K562 (cell line): ENCODE results near the gene PIBF1. TPM values are rescaled to one million over a fixed set of nuclear protein-coding genes. Genes with fewer than 3 reads are reported as not detected.

Experiments
- ATAC-seq: fragments of 200-7000 bp; cut with Tn5 transposase; 3 replicates; pipeline ENCODE4 v1.9.1; 2020; ENCODE audit warnings: moderate library complexity
- BruUV-seq: library from RNA; stranded (reverse); fragments of 400-500 nt; replicated peaks from 2 replicates; lab custom pipeline; 2021; lab: Mats Ljungman, UMichigan
- CTCF ChIA-PET: fragments of 300-600 bp; formaldehyde crosslinking; extraction: SDS; loops from one replicate; lab custom pipeline; 2021; ENCODE audit warnings: low intra/inter-chr PET ratio; lab: Yijun Ruan, JAX
- POLR2A ChIA-PET: fragments of 300-600, 350-650 bp; sonication (Branson Sonifier 250); formaldehyde crosslinking; extraction: SDS; loops from one replicate; lab custom pipeline; 2021; ENCODE audit warnings: antibody characterized with exemption, inconsistent platforms; lab: Yijun Ruan, JAX
- DNase-seq, 4 experiments: peaks; one replicate each; pipeline versions ENCODE4 v3.0.0 to v3.0.0-alpha.2; 2011 to 2018; ENCODE audit warnings: low spot score in 3 of 4, mixed read lengths in 3 of 4; ENCODE audit errors: extremely low read depth in 1 of 4
- FAIRE-seq: peaks from 2 replicates; lab custom pipeline; 2011; peaks lifted over from hg19 to GRCh38; lab: Jason Lieb, UNC
- H2AFZ ChIP-seq: 2 replicates; pipeline ENCODE4 v1.6.0; 2011; ENCODE audit warnings: low read depth, low read length, control low read depth, inconsistent platforms
- H3K27ac ChIP-seq: fragments of 200-600 bp; 3 replicates; pipeline ENCODE4 v1.8.0; 2011; ENCODE audit warnings: low read depth, mild to moderate bottlenecking, control low read depth, inconsistent platforms, low read length, moderate library complexity, mixed read lengths; ENCODE audit errors: extremely low read depth
- H3K27me3 ChIP-seq, 2 experiments: fragments of 300-600 bp in 1 of 2; 2 replicates in 1 of 2; 3 replicates in 1 of 2; pipeline versions ENCODE4 v1.6.0 to v1.8.0; 2011; ENCODE audit warnings: inconsistent platforms in 2 of 2, low read length in 2 of 2, mild to moderate bottlenecking in 1 of 2, mixed read lengths in 1 of 2, moderate library complexity in 1 of 2; ENCODE audit not compliant: control insufficient read depth in 2 of 2, insufficient read depth in 2 of 2
- H3K36me3 ChIP-seq: fragments of 300-600 bp; 3 replicates; pipeline ENCODE4 v1.8.0; 2011; ENCODE audit warnings: mild to moderate bottlenecking, low read length, inconsistent platforms; ENCODE audit not compliant: control insufficient read depth, insufficient read depth
- H3K4me1 ChIP-seq, 2 experiments: fragments of 200-600 bp in 1 of 2; replicated peaks in 1 of 2; 2 replicates in 1 of 2; 3 replicates in 1 of 2; pipeline versions ENCODE4 v1.5.1 to v1.8.0; 2011; ENCODE audit warnings: inconsistent platforms in 2 of 2, low read length in 2 of 2, mild to moderate bottlenecking in 1 of 2, mixed read lengths in 1 of 2, moderate library complexity in 1 of 2; ENCODE audit not compliant: control insufficient read depth in 2 of 2, insufficient read depth in 2 of 2
- H3K4me2 ChIP-seq: 2 replicates; pipeline ENCODE4 v1.6.1; 2011; ENCODE audit warnings: low read length, control low read depth, inconsistent platforms, mixed read lengths; ENCODE audit not compliant: insufficient read depth
- H3K4me3 ChIP-seq: fragments of 200-600 bp; sonication (generic), shearing (Covaris generic); 2 replicates; pipeline ENCODE4 v1.5.1; 2016; ENCODE audit warnings: control low read depth, inconsistent platforms
- H3K79me2 ChIP-seq: fragments of 200-600 bp; 3 replicates; pipeline ENCODE4 v1.8.0; 2011; ENCODE audit warnings: low read length, inconsistent platforms; ENCODE audit not compliant: control insufficient read depth, insufficient read depth
- H3K9ac ChIP-seq, 2 experiments: 2 replicates each; pipeline versions ENCODE4 v1.6.0 to v1.6.1; 2011; ENCODE audit warnings: low read depth in 2 of 2, low read length in 2 of 2, control low read depth in 1 of 2, inconsistent platforms in 1 of 2, mild to moderate bottlenecking in 1 of 2, mixed read lengths in 1 of 2; ENCODE audit not compliant: insufficient read depth in 1 of 2
- H3K9me1 ChIP-seq: one replicate; pipeline ENCODE4 v1.6.0; 2011; ENCODE audit warnings: inconsistent platforms, mild to moderate bottlenecking, low read length, moderate library complexity; ENCODE audit not compliant: control insufficient read depth, insufficient read depth
- H3K9me3 ChIP-seq: replicated peaks from 2 replicates; pipeline ENCODE4 v1.5.1; 2011; ENCODE audit warnings: low read depth, low read length, inconsistent platforms; ENCODE audit not compliant: control insufficient read depth, insufficient read depth
- H4K20me1 ChIP-seq: replicated peaks from 2 replicates; pipeline ENCODE4 v1.6.1; 2011; ENCODE audit warnings: low read length, inconsistent platforms, mixed read lengths; ENCODE audit not compliant: control insufficient read depth, insufficient read depth
- CBX8 ChIP-seq: fragments of 200-600 bp; sonication (generic); IDR thresholded peaks from 2 replicates; pipeline ENCODE4 v1.6.1; 2012; ENCODE audit warnings: borderline replicate concordance, mixed run types, low read depth, mild to moderate bottlenecking, moderate library complexity, mixed read lengths, low read length, control low read depth, inconsistent platforms; ENCODE audit not compliant: poor library complexity, severe bottlenecking; ENCODE audit errors: extremely low read depth
- CCNT2 ChIP-seq: IDR thresholded peaks from 2 replicates; pipeline ENCODE4 v1.6.1; 2011; ENCODE audit warnings: borderline replicate concordance, low read depth, mild to moderate bottlenecking, moderate library complexity, mixed read lengths, low read length; ENCODE audit not compliant: insufficient read length; ENCODE audit errors: extremely low read depth
- CTCF ChIP-seq, 3 experiments: IDR thresholded peaks in 2 of 3; conservative IDR thresholded peaks in 1 of 3; 2 replicates each; pipeline ENCODE4 v1.5.1; 2011 to 2012; ENCODE audit warnings: low read length in 3 of 3, mild to moderate bottlenecking in 3 of 3, control low read depth in 2 of 3, improper control_type of control experiment in 1 of 3, inconsistent platforms in 1 of 3, low read depth in 1 of 3, mixed read lengths in 1 of 3, moderate library complexity in 1 of 3; ENCODE audit not compliant: insufficient read depth in 2 of 3
- ELK1 ChIP-seq: sonication (generic); formaldehyde crosslinking; IDR thresholded peaks from 2 replicates; pipeline ENCODE4 v1.8.1; 2022; ENCODE audit warnings: missing genetic modification reagents
- HDAC6 ChIP-seq: IDR thresholded peaks from 2 replicates; pipeline ENCODE4 v1.6.1; 2012; ENCODE audit warnings: low read depth, mild to moderate bottlenecking, control low read depth, inconsistent platforms, low read length, moderate library complexity
- ZNF277 ChIP-seq: fragments of 250-450 bp; sonication (Bioruptor Pico); IDR thresholded peaks from 2 replicates; pipeline ENCODE4 v1.8.0; 2022; ENCODE audit warnings: inconsistent platforms, mild to moderate bottlenecking, moderate library complexity, borderline replicate concordance
- WGBS: fragments of 100-300 bp; shearing (Covaris generic); methylation state at CpG from one replicate; pipeline ENCODE4 v1.1.6; 2016; ENCODE audit warnings: low coverage, mixed read lengths; ENCODE audit not compliant: insufficient coverage; ENCODE audit errors: missing lambda C conversion rate; 5-methylcytosine and 5-hydroxymethylcytosine counted together
- in situ Hi-C: fragments of 300-500 bp; cut with MboI; formaldehyde crosslinking; loops from 4 replicates; pipeline ENCODE4 v1.15.0; 2018; ENCODE audit warnings: inconsistent platforms, mixed read lengths
- intact Hi-C: fragments of 100-400 bp; cut with micrococcal nuclease; formaldehyde crosslinking; loops from 2 replicates; pipeline ENCODE4 v1.14.2; 2022
- polyA plus RNA-seq, 8 experiments: library from polyadenylated mRNA; depleted of rRNA in 4 of 8; stranded (reverse) in 5 of 8; unstranded in 3 of 8; fragments of >200 nt; fragmentation: Nextera tagmentation in 2 of 8; fragmentation: Illumina TruSeq in 1 of 8; extraction: Ambion mirVana in 2 of 8; extraction: Trizol in 1 of 8; gene quantifications; 2 replicates each; pipeline versions ENCODE4 v1.2.1 to v1.2.3, GENCODE V29; 2011 to 2014; ENCODE audit warnings: inconsistent platforms in 1 of 8, missing spikeins in 1 of 8
- total RNA-seq, 7 experiments: library from RNA; depleted of rRNA in 6 of 7; stranded (reverse); fragments of >200 nt in 6 of 7; fragmentation: Illumina TruSeq in 2 of 7; extraction: Trizol in 2 of 7; gene quantifications; 2 replicates each; pipeline versions ENCODE4 v1.2.1 to v1.2.3, GENCODE V29; 2011 to 2021; ENCODE audit warnings: low replicate concordance in 1 of 7

The PIBF1 gene
- total and polyA plus RNA-seq, 9 of the 15 experiments (the other 6 are each of a cell fraction or from before 2014, with no cell fraction given), result 9.1 to 28.8 (median 14.7) TPM

- CTCF ChIA-PET, result no interaction called here
- Histone ChIP-seq H3K4me2 (no peak overlapping the region), H3K9me1 (no peaks in the 10 kb centered on the region), H3K9me3 (no peaks in the 10 kb centered on the region; the same call in 1 of the 2 replicates), H3K79me2 (no peaks in the 10 kb centered on the region), H3K4me3 (no peak overlapping the region), H4K20me1 (no peaks in the 10 kb centered on the region), H3K36me3 (no peaks in the 10 kb centered on the region), H3K4me1 (peaks cover 3 to 13% of the 10 kb centered on the region in 2 experiments; a peak in 4 of 5 replicates), H3K27me3 (peaks cover 5 to 6% of the 10 kb centered on the region in 2 experiments; a peak in 4 of 5 replicates), H3K27ac (no peak overlapping the region), H3K9ac (no peak overlapping the region), H2AFZ (no peak overlapping the region)
- no TSS peak for BruUV-seq
- DNase-seq (no peak), FAIRE-seq (no peak), ATAC-seq (no peak)
- 27% methylated on average over 3 of the region's 4 CpGs for WGBS
- no peak for TF ChIP-seq ELK1 (CRISPR knock-in tag)
- no peak for TF ChIP-seq HDAC6
- peak; percentile 87 for TF ChIP-seq CBX8
- TF ChIP-seq CCNT2, result no peak
- TF ChIP-seq ZNF277 (CRISPR knock-in tag), result no peak
- TF ChIP-seq CTCF (IDR thresholded peaks at IDR 0.05 in 2 of 3, conservative IDR thresholded peaks at IDR 0.05 in 1 of 3; ENCODE audit: insufficient read depth in 2 of 3, low read depth in 1 of 3, low read length in 3 of 3), result no peak
- in situ Hi-C loops (no loop called here), intact Hi-C loops (no loop called here)
- POLR2A ChIA-PET, result no interaction called here
Observed at GRCh38 chr13:73057284-73058063, 275.5 kb downstream of the PIBF1 start.
